NCI-H2029 treated with DMSO at 0.1 percent for 48 hours (cell line): ENCODE results near the gene OLFM4.

Experiments used
- DNase-seq: peaks from one replicate; lab custom pipeline; 2025; lab: John Stamatoyannopoulos, UW

OLFM4 gene

GRCh38 chr13:53068585-53069520 is 40.2 kb downstream of the OLFM4 start:
- no peak for DNase-seq

- no peak for DNase-seq
These were observed 41.2 kb downstream of the OLFM4 start for GRCh38 chr13:53069800-53070199.

DNA sequence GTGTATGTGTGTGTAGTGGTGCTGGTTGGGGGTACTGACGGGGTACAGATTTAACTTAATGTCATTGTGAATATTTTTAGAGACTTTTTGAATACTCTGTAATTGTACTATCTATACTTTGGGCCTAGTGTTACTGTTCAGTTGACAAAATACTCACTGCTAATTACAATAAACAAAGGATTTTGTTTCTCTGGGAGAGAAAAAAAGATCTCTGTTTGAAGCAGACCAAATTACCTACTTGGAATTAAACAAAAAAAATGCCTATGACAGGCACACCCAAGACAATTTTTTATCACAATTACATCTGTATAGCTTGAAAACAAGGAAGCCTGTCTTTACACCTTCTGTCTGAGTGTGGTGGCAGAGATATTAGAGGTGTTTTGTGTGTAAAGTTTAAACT is 45.1 kb downstream of the OLFM4 start:
- DNase-seq = no peak

DNA sequence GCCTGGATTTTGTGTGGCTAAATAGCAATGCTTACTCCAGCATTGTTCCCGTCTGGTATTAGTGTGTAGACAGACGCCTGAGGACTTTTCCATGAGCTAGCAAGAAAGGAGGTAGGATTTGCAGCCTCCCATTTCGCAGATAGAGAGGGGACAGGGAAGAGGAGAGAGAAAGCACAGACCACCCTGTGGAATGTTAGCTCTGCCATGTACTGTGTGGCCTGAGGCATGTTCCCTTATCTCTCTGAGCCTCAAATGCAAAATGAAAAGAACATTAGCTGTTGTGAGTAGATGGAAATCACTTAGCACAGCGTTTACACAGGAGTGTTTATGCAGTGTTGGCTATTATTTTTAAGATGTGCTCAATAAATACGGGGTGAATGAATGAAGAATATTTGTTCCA is 45.5 kb downstream of the OLFM4 start:
- DNase-seq = no peak

DNA sequence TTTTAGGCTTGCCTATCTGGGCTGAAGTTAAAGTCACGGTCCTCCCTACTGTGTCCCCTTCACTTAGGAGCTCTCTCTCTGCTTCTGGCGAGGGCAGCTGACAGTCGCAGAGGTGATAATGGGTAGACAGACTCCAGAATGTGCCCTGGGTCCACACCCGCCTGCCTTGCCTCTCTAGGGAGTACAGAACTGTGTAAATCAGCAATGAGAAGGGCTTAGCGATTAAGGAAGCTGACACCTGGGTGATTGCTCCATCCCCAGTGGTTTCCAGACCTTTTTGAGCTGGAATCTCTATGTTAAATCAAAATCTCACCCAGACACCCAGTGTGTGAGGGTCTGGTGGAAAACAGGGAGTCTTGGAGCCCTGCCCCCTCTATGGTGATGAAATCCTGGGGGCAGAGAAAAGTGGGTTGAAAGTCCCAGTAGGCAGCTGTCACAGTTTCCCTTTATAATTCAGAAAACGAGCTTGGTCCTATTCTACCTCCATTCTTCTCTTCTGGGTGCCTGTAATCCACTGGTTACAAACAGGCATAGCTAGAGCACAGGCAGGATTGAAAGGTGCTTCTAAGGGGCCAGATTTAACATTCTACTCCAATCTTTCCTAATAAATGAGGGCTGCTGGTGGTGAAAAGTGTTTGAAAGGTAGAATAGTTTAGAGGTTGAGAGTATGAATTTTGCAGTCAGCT is 46.9 kb downstream of the OLFM4 start:
- no peak for DNase-seq

GRCh38 chr13:53079691-53080090 is 51.1 kb downstream of the OLFM4 start:
- DNase-seq = no peak

- no peak for DNase-seq
These were observed 60.3 kb downstream of the OLFM4 start for GRCh38 chr13:53088871-53089270.

DNA sequence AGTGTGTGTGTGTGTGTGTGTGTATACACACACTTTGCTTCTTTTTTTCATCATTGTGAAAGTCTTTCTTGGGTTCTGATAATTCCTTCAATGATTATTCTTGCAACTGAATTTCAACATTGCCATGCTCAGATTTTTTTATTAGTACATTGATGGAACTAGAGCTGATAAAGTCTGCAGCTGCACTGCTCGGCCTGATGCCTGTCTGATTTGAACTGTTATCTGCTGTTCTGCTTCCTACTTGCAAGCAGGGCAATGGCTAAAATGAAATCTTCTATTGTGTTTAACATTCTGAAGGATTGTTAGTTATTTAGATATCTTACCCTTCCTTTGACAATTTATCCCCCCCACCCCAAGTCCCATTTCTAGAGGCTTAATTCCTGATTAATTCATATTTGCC is 61.3 kb downstream of the OLFM4 start:
- no peak for DNase-seq

GRCh38 chr13:53090461-53090860 is 61.8 kb downstream of the OLFM4 start:
- no peak for DNase-seq

- DNase-seq = no peak
These were observed 64.3 kb downstream of the OLFM4 start for GRCh38 chr13:53092931-53093330.

DNA sequence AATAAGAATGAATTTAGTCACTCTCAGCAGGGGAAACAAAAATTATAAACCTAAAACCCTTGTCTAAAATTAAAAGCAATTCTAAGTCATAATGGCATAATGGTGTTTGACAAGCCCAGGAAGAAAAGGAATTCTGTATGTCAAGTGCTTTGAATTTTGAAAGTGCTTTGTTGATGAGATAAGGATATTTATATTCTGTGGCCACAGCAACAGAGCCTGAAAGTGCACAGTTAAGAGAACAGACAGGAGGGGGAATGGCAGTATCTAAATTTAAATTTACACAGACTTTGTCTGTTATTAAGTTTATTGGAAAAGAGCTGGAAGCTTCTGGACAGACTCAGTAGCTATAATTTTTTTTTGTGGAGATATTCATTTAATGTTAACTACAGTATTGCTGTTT is 69.8 kb downstream of the OLFM4 start:
- DNase-seq = no peak

DNA sequence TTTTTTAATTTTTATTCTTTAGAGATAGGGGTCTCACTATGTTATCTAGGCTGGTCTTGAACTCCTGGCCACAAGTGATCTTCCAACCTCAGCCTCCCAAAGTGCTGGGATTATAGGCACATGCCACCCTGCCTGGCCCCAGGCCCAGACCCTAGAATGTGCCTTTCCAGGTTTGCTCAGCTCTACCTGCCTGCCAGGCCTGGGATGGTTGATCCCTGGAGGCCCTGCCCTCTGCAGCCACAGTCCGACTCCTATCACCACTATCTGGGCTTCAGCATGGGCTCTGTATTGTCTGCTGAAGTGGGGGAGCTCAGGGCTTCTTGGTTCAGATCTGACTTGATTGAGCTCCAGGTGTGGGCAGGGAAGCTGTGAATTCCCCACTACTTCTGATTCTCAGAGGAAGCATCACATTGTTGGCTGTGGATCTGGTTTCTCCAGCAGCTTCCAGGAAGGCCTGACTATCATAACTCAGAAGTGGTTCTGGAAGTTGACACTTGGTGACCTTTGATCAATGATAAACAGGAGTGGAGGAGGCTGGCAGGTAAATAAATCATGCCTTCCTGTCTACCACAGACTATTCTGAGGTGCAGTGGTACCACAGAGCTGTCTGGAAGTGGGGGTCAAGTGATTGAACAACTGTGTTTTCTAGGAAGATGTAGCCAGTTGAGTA is 71.9 kb downstream of the OLFM4 start:
- no peak for DNase-seq
